Measurements from ENCODE around the gene OLFML2A.

Gene OLFML2A

GRCh38 chr9:124766815-124767554 lies 9.9 kb upstream of the OLFML2A start:
- TF ChIP-seq SCRT1 (tag by site-specific recombination; IDR thresholded peaks at IDR 0.05; ENCODE audit: borderline replicate concordance), result 0 out of 2 replicates have a peak, but pooled peaks have one; percentile 31
- no peak for TF ChIP-seq ZNF473 (tag by site-specific recombination; IDR thresholded peaks at IDR 0.05)
- TF ChIP-seq ZNF157 (tag by site-specific recombination; IDR thresholded peaks at IDR 0.05), result no peak
- peak; percentile 82 for TF ChIP-seq SCRT2 (tag by site-specific recombination; IDR thresholded peaks at IDR 0.05)
- no peaks in the 10 kb centered on the region for H3K9me3 ChIP-seq (ENCODE audit: control insufficient read depth, insufficient read depth, low read depth, low read length)
- ChIA-PET CTCF (interaction anchor here (0.6 to 4.3 kb wide), 15 partner anchors 8 to 377 kb away, joined by 3 to 46 read pairs (median 8); partner anchors contain the start of genes OLFML2A, SCAI and WDR38), POLR2A (interaction anchor here (0.6 to 1.1 kb wide), 6 partner anchors 9 to 468 kb away, joined by 3 to 7 read pairs (median 4); no protein-coding TSS in a partner anchor)
- no peak overlapping the region for H3K4me3 ChIP-seq (ENCODE audit: low read depth, low read length)
- peaks cover 22% of the 10 kb centered on the region; the same call in 1 of the 2 replicates for H3K4me1 ChIP-seq (ENCODE audit: control insufficient read depth, insufficient read depth, low read length)
- H3K36me3 ChIP-seq (ENCODE audit: control insufficient read depth in 2 of 2, insufficient read depth in 1 of 2, low read length in 2 of 2), result no peaks in the 10 kb centered on the region
- H3K27ac ChIP-seq (ENCODE audit: extremely low read depth, low read depth, low read length), result no peak overlapping the region

- Histone ChIP-seq H3K9me3 (ENCODE audit: control insufficient read depth, insufficient read depth, low read depth, low read length) (no peaks in the 10 kb centered on the region), H3K27ac (ENCODE audit: extremely low read depth, low read depth, low read length) (no peak overlapping the region), H3K36me3 (ENCODE audit: control insufficient read depth in 2 of 2, insufficient read depth in 1 of 2, low read length in 2 of 2) (no peaks in the 10 kb centered on the region), H3K4me1 (ENCODE audit: control insufficient read depth, insufficient read depth, low read length) (peaks cover 22% of the 10 kb centered on the region; the same call in 1 of the 2 replicates), H3K4me3 (ENCODE audit: low read depth, low read length) (no peak overlapping the region)
- ChIA-PET POLR2A (interaction anchor here (0.6 kb wide), 1 partner anchor 124 kb away, joined by 3 read pairs; no protein-coding TSS in a partner anchor), CTCF (interaction anchor here (0.5 to 16.2 kb wide), 9 partner anchors 9 to 767 kb away, joined by 3 to 1257 read pairs (median 9); partner anchors contain the start of gene WDR38)
- TF ChIP-seq FEZF1 (tag by site-specific recombination; IDR thresholded peaks at IDR 0.05) (peak; percentile 69), BCL6B (tag by site-specific recombination; IDR thresholded peaks at IDR 0.05) (peak; percentile 43; the same call in 1 of the 2 replicates), ZNF558 (tag by site-specific recombination; IDR thresholded peaks at IDR 0.05) (no peak), ZBTB11 (tag by site-specific recombination; conservative IDR thresholded peaks at IDR 0.05; ENCODE audit: low read depth) (peak; percentile 35; the same call in 1 of the 2 replicates)
Measured at GRCh38 chr9:124767821-124768220, 9.1 kb upstream of the OLFML2A start.

GRCh38 chr9:124768334-124768733 lies 8.6 kb upstream of the OLFML2A start:
- POLR2A ChIA-PET, result interaction anchor here (1.0 to 1.4 kb wide), 2 partner anchors 9 to 108 kb away, joined by 3 read pairs; no protein-coding TSS in a partner anchor
- peaks cover 22% of the 10 kb centered on the region; the same call in 1 of the 2 replicates for H3K4me1 ChIP-seq (ENCODE audit: control insufficient read depth, insufficient read depth, low read length)
- CTCF ChIA-PET, result interaction anchor here (0.5 to 16.2 kb wide), 12 partner anchors 16 to 766 kb away, joined by 3 to 1257 read pairs (median 3); partner anchors contain the start of gene WDR38
- H3K9me3 ChIP-seq (ENCODE audit: control insufficient read depth, insufficient read depth, low read depth, low read length), result no peaks in the 10 kb centered on the region
- H3K27ac ChIP-seq (ENCODE audit: extremely low read depth, low read depth, low read length), result no peak overlapping the region
- TF ChIP-seq PRDM6 (tag by site-specific recombination; IDR thresholded peaks at IDR 0.05) (peak; percentile 39; the same call in 1 of the 2 replicates), ZNF133 (tag by site-specific recombination; IDR thresholded peaks at IDR 0.05) (no peak)
- H3K4me3 ChIP-seq (ENCODE audit: low read depth, low read length), result peak overlapping the region; percentile 96
- H3K36me3 ChIP-seq (ENCODE audit: control insufficient read depth in 2 of 2, insufficient read depth in 1 of 2, low read length in 2 of 2), result no peaks in the 10 kb centered on the region

Data from HEK293 (cell line).